Retina (tissue), 1 donor: ENCODE results near the gene MB.
"Not testable (repeated sequence)": the region's sequence is repeated elsewhere in the genome, so short reads cannot be mapped to it uniquely, and the experiment has no call there.

Experiments
- DNase-seq: peaks from one replicate; pipeline ENCODE4 v3.0.0-alpha.2; 2016

Gene MB

DNA sequence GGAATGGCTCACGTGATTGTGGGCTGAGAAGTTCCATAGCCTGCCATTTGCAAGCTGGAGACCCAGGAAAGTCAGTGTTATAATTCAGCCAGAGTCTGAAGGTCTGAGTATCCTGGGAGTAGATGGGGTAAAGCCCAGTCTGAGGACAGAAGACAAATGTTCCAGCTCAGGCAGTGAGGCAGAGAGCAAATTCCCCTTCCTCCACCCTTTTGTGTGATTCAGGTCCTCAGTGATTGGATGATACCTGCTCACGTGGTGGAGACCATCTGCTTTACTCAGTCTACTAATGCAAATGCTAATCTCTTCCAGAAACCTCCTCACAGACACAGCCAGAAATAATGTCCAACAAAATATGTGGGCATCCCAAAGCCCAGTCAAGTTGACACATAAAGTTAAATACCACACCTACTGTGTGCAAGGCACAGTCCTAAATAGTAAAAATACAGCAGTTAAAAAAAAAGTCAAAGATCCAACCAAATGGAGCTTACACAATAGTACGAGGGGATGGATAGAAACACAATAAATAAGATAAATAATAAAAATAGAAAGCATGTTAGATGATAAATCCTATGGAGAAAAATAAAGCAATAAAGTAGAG is 17.9 kb upstream of the MB start:
- no peak for DNase-seq

GRCh38 chr22:35634015-35634414 is 16.9 kb upstream of the MB start:
- DNase-seq = no peak

GRCh38 chr22:35633520-35633919 is 16.4 kb upstream of the MB start:
- no peak for DNase-seq

GRCh38 chr22:35632935-35633334 is 15.8 kb upstream of the MB start:
- no peak for DNase-seq

DNA sequence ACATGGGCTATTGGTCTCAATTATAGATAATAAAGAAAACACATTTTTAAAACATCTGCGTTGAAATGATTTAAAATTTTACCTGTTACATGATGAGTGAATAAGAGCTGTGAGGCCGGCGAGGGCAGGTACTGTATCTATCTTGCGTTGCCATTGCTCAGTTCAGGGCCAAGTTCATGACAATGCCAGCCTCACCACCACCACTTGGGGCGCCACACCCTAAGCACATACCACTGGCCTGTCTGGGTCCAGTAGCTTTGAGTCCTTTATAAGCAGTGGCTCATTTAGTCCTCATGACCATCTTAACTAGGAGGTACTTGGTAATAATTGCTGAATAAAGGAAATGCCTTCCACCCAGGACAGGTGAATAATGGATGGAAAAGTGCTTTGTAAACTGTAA is 14.5 kb upstream of the MB start:
- DNase-seq = no peak

- DNase-seq = no peak
Observed at GRCh38 chr22:35630891-35631290, 13.8 kb upstream of the MB start.

DNA sequence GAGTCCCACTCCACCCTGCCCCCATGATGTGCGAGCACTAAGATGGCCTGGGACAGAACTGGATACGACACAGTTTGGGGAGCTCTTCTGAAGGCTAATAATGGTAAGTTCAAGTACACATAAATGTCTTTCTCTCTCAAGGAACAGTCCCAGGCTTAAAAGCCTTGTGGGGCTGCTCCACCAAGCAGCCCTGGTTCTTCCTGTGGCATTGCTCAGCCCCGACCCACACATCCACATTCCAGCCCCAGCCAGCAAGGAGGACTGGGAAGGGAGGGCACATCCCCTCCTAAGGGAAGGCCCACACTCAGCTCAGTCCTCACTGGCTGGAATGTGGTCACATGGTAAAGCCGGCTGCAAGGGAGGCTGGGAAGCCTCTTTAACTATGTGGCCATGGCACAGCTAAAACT is 13.3 kb upstream of the MB start:
- DNase-seq = no peak

GRCh38 chr22:35629406-35630216 is 12.5 kb upstream of the MB start:
- DNase-seq = no peak

DNA sequence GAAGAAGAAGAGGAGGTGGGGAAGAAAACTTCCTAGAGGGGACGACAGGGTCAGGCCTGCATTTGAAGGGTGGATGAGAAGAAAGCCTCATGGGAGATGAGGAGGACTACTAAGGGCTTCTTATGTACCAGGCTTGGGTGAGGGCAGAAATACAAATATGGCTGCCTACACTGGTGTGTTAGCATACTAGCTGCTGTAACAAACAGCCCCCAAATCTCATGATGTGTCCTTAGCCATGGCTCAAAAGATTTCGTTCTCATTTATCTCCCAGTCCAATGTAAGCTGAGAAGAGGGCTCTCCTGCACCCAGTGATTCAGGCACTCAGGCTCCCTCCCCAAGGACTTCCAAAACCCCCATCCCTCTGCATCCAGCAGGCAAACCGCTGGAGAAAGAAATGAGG is 11.6 kb upstream of the MB start:
- DNase-seq = no peak

DNA sequence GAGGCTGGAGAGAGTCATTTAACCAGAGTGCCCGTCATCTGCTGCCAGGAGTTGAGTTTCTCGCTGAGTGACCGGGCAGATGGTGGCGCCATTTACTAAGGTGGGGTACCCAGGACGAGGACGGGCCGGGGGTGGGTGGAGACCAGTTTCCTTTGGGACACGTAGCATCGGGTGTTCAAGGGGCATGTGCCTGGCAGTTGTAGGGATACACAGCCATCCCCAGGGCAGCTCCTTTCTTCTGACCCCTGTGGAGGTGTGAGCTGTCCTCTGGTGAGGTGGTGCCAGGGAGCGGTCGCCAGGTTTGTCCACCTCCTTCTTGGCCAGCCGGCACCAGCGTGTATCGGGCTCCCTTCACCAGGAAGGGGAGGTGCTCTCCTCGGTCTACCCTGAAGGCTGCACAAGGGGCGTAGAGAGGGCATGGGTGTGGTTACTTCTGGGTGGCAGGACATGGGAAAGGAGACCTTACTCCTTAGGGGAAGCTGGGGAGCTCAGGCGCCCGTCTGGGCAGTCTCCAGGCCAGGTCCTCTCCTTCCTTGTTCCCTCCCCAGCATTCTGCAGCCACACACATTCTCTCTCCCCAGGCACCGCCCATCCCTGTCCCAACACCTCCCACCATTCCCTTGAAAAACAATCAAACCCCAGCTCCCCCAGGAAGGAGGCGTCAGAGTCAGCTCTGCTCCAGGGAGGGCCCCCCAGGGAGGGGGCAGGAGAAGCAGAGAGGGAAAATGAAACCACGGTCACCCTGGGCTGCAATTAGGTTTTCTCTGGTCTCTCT is 10.3 kb upstream of the MB start:
- peak; percentile 62 for DNase-seq

- DNase-seq = no peak
Observed at GRCh38 chr22:35625763-35626432, 8.8 kb upstream of the MB start.

DNA sequence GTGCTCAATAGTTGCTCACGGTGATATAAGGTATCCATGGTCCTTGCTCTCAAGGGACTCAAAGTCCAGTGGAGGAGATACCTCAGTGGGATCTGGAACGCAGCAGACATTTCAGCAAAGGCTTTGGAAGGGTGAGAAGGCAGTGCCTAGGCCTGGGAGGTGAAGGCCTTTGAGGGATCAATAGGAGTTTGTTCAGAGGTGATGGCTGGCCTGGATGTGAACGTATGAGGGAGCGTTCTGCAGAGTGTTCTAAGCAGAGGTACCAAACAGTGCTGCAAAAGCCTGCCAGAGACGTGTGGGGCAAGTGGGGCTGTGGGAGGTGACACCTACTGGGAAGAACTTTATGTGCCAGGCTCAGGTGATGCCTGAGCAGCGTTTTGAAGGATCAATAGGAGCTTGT is 7.4 kb upstream of the MB start:
- DNase-seq = no peak

- DNase-seq = not testable (repeated sequence)
Observed at GRCh38 chr22:35623885-35624284, 6.8 kb upstream of the MB start.

DNA sequence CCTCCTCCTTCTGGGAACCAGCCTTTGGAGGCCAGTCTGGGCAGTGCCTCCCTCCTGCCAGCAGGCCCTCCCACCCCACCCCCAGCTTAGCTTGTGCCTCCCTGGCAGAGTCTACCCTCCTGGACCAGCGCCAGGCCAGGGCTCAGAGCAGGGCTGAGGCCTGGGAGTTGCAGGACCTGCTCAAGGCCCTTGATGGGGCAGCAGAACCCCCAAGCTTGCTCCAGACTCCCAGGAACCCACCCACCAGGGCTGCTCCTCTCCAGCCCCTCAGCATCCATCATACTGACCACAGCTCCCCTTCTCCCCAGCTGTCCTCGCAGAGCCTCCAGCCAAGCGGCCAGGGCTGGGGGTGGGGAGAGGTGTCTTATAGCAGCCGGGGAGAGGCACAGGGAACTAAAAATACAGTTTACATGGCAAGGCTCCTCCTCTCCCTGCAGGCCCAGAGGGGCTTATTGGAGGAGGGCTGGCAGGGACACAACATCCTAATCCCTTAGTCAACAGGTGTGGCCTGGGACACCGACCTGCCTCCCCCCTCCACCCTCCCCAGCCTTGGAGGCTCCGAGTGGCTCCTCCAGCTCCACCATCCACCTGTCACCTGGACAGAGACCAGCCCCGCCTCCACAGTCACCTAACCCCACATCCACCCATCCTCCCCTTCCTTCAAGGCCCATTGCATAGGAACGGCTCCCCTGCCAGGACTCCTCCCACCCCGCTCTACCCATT is 5.2 kb upstream of the MB start:
- no peak for DNase-seq

GRCh38 chr22:35621451-35621850 is 4.3 kb upstream of the MB start:
- no peak for DNase-seq

- peak; percentile 47 for DNase-seq
Observed at GRCh38 chr22:35620624-35621251, 3.6 kb upstream of the MB start.

DNA sequence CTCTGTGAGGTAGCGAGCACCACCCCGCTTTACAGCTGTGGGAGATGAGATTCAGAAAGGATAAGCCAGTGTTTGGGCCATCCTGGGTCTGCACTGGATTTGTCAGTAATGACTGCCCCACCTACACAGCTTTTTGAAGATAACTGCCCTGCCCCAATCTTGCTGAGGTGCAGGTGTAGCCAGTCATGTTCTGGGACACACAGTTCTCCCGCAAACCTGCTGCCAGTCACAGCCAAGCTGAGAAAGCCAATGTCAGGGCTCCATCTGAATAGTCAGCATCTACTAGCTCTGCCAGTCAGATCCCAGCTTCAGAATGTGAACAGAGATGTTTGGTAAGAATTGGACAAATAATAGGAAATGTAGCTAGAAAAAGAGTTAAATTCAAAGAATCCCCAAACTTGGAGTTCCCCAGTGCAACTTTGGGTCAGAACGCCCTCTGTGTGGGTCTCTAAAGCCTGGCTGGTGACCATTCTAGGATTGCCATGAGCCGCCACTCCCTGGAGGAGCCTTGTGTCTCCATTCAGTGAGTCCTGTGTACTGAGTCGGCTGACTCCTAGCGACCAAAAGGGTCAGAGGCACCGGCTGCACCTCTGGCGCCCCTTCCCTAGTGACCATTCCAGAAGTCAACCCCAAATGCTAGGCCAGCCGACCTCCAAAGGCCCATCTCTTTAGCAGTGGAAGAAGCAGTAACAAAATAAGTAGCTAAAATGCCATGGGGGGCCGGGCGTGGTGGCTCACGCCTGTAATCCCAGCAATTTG is 2.4 kb upstream of the MB start:
- DNase-seq = no peak

DNA sequence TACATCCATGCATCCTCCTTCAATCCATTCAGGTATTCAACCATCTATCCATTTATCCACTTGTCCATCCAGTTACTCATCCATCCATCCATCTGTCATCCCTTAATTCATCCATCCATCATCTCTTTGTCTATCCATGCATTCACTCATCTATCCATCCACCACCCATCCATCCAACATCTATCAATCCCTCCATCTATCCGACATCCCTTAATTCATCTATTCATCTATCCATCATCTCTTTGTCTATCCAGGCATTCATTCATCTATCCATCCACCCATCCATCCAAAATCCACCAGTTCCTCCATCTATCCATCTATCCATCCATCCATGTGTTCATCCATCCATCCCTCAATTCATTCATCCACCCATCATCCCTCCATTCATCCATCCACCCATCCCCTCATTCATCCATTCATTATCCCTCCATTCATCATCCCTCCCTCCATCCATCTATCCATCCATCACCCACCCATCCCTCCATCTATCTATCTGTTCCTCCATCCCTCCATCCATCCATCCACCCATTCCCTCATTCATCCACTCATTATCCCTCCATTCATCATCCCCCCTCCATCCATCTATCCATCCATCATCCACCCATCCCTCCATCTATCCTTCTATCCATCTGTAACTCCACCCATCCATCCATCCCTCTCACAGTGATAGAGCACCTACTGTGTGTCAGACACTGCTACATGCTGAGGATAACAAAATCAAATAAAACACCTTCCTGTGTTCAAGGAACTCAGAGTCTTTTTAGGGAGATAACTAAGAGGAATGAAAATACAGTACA is 1.5 kb upstream of the MB start:
- no peak for DNase-seq

DNA sequence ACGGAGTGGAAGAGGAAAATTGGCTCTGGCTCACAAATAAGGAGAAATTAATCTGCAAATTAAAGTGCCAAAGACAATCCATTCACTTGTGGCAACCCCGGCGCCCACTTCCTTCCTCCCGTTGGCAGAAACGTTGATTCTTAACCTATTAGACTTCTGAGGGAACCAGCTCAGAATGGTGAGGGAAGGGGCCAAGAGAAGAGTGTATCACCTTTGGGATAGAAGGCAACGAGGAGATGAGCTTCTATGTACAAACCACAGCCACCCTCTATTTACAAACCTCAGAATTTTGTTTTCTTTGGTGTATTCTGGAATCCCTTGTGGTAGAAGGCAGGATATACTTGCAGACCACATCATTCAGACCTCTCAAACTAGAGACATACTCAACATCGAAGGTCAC is 1.1 kb downstream of the MB start:
- DNase-seq = no peak

GRCh38 chr22:35615156-35615555 is 2.0 kb downstream of the MB start:
- no peak for DNase-seq

DNA sequence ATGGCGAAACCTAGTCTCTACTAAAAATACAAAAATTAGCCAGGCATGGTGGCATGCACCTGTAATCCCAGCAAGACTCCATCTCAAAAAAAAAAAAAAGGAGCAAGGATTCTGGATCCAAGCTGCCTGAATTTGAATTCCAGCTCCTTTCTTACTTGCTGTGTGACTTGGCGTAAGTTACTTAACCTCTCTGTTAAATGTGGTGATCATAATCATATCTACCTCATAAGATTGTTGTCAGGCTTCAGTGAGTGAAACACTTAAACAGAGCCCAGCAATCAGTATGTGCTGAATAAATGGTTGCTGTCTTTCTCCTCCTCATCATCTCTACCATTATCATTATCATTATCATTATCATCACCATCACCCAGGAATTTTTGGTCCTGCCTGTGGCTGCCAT is 2.7 kb downstream of the MB start:
- DNase-seq = no peak
